Transverse colon (tissue), 4 donors: Measurements from ENCODE around the gene CDH7.

Experiments
- CTCF ChIP-seq, 5 experiments: fragments of 200-600 bp in 3 of 5; fragments of 450-650 bp in 2 of 5; sonication (generic) in 3 of 5; IDR thresholded peaks; 1 replicate in 2 of 5; 2 replicates in 3 of 5; pipeline ENCODE4 v1.5.1; 2016 to 2017; ENCODE audit warnings: antibody characterized with exemption in 5 of 5, inconsistent platforms in 3 of 5, mild to moderate bottlenecking in 2 of 5, moderate library complexity in 1 of 5
- EP300 ChIP-seq: sonication (generic); formaldehyde crosslinking; IDR thresholded peaks from one replicate; pipeline ENCODE4 v1.6.1; 2017; ENCODE audit warnings: antibody characterized with exemption, low read depth
- POLR2A ChIP-seq: fragments of 450-650 bp; IDR thresholded peaks from one replicate; pipeline ENCODE4 v1.6.1; 2016; ENCODE audit warnings: antibody characterized with exemption, mild to moderate bottlenecking, moderate library complexity
- POLR2AphosphoS5 ChIP-seq, 3 donors: sonication (generic); formaldehyde crosslinking; IDR thresholded peaks; one replicate each; pipeline ENCODE4 v1.6.1; 2016; ENCODE audit warnings: antibody characterized with exemption in 3 of 3

- TF ChIP-seq CTCF (IDR thresholded peaks at IDR 0.05) (no peak), POLR2A (no peak), POLR2AphosphoS5 (IDR thresholded peaks at IDR 0.05) (no peak), EP300 (no peak)
Observed at GRCh38 chr18:65760457-65760856, 9.6 kb downstream of the CDH7 start.
